GM21529 (cell line): ENCODE measurements around the gene TCEANC.
"Not testable (repeated sequence)": the region's sequence is repeated elsewhere in the genome, so short reads cannot be mapped to it uniquely, and the experiment has no call there.

Experiments
- ATAC-seq: cut with Tn5 transposase; IDR thresholded peaks from one replicate; pipeline ENCODE4 v1.9.1; 2021; ENCODE audit not compliant: unreplicated experiment

TCEANC gene

GRCh38 chrX:13655674-13656073, 2.7 kb downstream of the TCEANC start:
- no peak for ATAC-seq

GRCh38 chrX:13658602-13659001, 5.7 kb downstream of the TCEANC start:
- no peak for ATAC-seq

GRCh38 chrX:13659063-13659462, 6.1 kb downstream of the TCEANC start:
- ATAC-seq: no peak

GRCh38 chrX:13661735-13662288, 8.9 kb downstream of the TCEANC start:
- ATAC-seq: no peak

- ATAC-seq: no peak
These were observed 9.4 kb downstream of the TCEANC start for GRCh38 chrX:13662355-13662791.

- ATAC-seq: no peak
These were observed 11.1 kb downstream of the TCEANC start for GRCh38 chrX:13664020-13664419.

- ATAC-seq: no peak
These were observed 13.9 kb downstream of the TCEANC start for GRCh38 chrX:13666836-13667235.

- ATAC-seq: no peak
These were observed 15.0 kb downstream of the TCEANC start for GRCh38 chrX:13667919-13668318.

GRCh38 chrX:13669246-13669737, 16.4 kb downstream of the TCEANC start:
- ATAC-seq: peak; percentile 86

- ATAC-seq: not testable (repeated sequence)
These were observed 16.8 kb downstream of the TCEANC start for GRCh38 chrX:13669755-13670154.

- no peak for ATAC-seq
These were observed 17.3 kb downstream of the TCEANC start for GRCh38 chrX:13670197-13670596.

GRCh38 chrX:13673016-13673415, 20.1 kb downstream of the TCEANC start:
- ATAC-seq: no peak

- ATAC-seq: no peak
These were observed 23.9 kb downstream of the TCEANC start for GRCh38 chrX:13676885-13677284.

GRCh38 chrX:13679700-13680099, 26.8 kb downstream of the TCEANC start:
- ATAC-seq: not testable (repeated sequence)

- no peak for ATAC-seq
These were observed 28.7 kb downstream of the TCEANC start for GRCh38 chrX:13681595-13681994.

GRCh38 chrX:13684361-13684760, 31.4 kb downstream of the TCEANC start:
- ATAC-seq: no peak

- peak; percentile 20 for ATAC-seq
These were observed 32.3 kb downstream of the TCEANC start for GRCh38 chrX:13685126-13685763.

GRCh38 chrX:13687203-13687602, 34.3 kb downstream of the TCEANC start:
- no peak for ATAC-seq

GRCh38 chrX:13688384-13688957, 35.5 kb downstream of the TCEANC start:
- ATAC-seq: no peak

GRCh38 chrX:13688958-13689740, 36.2 kb downstream of the TCEANC start, which contains the start of gene RAB9A:
RAB9A (plus strand) TSS chrX:13689128; CDS start chrX:13708747, 19,619 bp downstream.
- peak; percentile 78 for ATAC-seq

- no peak for ATAC-seq
These were observed 36.8 kb downstream of the TCEANC start for GRCh38 chrX:13689741-13690211.
